ENCODE measurements around the gene VPS35L. TPM values are rescaled to one million over a fixed set of nuclear protein-coding genes. Genes with fewer than 3 reads are reported as not detected.

Gene VPS35L
- polyA plus RNA-seq, 3 donors from 2014 or later: 32.4 to 49.6 (median 46.6) TPM

- peaks cover 24 to 25% of the 10 kb centered on the region in 2 donors for H3K4me1 Mint-ChIP-seq
- peak overlapping the region in 1 of 6 donors; percentile 34 for H3K27ac Mint-ChIP-seq
- DNase-seq: no peak
- no peak overlapping the region for H3K4me3 Mint-ChIP-seq
- no peaks in the 10 kb centered on the region for H3K9me3 Mint-ChIP-seq
- H3K36me3 Mint-ChIP-seq: peaks cover 8 to 42% (median 22%) of the 10 kb centered on the region in 3 donors
- peaks cover 0 to 1% (median 0%) of the 10 kb centered on the region in 3 donors for H3K27me3 Mint-ChIP-seq (ENCODE audit: low read depth in 3 of 3)
Measured at GRCh38 chr16:19700319-19700781, 144.8 kb downstream of the VPS35L start.

- H3K4me1 Mint-ChIP-seq: peaks cover 20% of the 10 kb centered on the region in 2 donors
- no peak overlapping the region for H3K27ac Mint-ChIP-seq
- no peak overlapping the region for H3K4me3 Mint-ChIP-seq
- H3K36me3 Mint-ChIP-seq: peaks cover 8 to 45% (median 22%) of the 10 kb centered on the region in 3 donors
- H3K27me3 Mint-ChIP-seq (ENCODE audit: low read depth in 3 of 3): peaks cover 0 to 1% (median 0%) of the 10 kb centered on the region in 3 donors
- DNase-seq: no peak
- no peaks in the 10 kb centered on the region for H3K9me3 Mint-ChIP-seq
Measured at GRCh38 chr16:19701091-19701490, 145.6 kb downstream of the VPS35L start.

- H3K36me3 Mint-ChIP-seq: peaks cover 4 to 47% (median 20%) of the 10 kb centered on the region in 3 donors
- peaks cover 0 to 1% (median 0%) of the 10 kb centered on the region in 3 donors for H3K27me3 Mint-ChIP-seq (ENCODE audit: low read depth in 3 of 3)
- peaks cover under 1 to 2% of the 10 kb centered on the region in 2 donors for H3K4me1 Mint-ChIP-seq
- H3K9me3 Mint-ChIP-seq: no peaks in the 10 kb centered on the region
- H3K27ac Mint-ChIP-seq: peak overlapping the region in 2 of 6 donors; percentile 15 to 40
- no peak overlapping the region for H3K4me3 Mint-ChIP-seq
- DNase-seq: no peak
Measured at GRCh38 chr16:19703172-19703889, 147.8 kb downstream of the VPS35L start.

GRCh38 chr16:19704321-19705145, 149.0 kb downstream of the VPS35L start:
- peaks cover 0 to 3% (median 0%) of the 10 kb centered on the region in 3 donors for H3K27me3 Mint-ChIP-seq (ENCODE audit: low read depth in 3 of 3)
- peaks cover 8 to 44% (median 22%) of the 10 kb centered on the region in 3 donors for H3K36me3 Mint-ChIP-seq
- no peak for DNase-seq
- no peaks in the 10 kb centered on the region for H3K9me3 Mint-ChIP-seq
- H3K4me1 Mint-ChIP-seq: no peaks in the 10 kb centered on the region
- no peak overlapping the region for H3K27ac Mint-ChIP-seq
- no peak overlapping the region for H3K4me3 Mint-ChIP-seq

- no peaks in the 10 kb centered on the region for H3K4me1 Mint-ChIP-seq
- peaks cover 12 to 46% (median 24%) of the 10 kb centered on the region in 3 donors for H3K36me3 Mint-ChIP-seq
- no peaks in the 10 kb centered on the region for H3K9me3 Mint-ChIP-seq
- no peak overlapping the region for H3K4me3 Mint-ChIP-seq
- no peak for DNase-seq
- H3K27me3 Mint-ChIP-seq (ENCODE audit: low read depth in 3 of 3): peaks cover 0 to 3% (median 1%) of the 10 kb centered on the region in 3 donors
- no peak overlapping the region for H3K27ac Mint-ChIP-seq
Measured at GRCh38 chr16:19705146-19705501, 149.6 kb downstream of the VPS35L start.

- Mint-ChIP-seq H3K4me3 (no peak overlapping the region), H3K36me3 (peaks cover 12 to 40% (median 19%) of the 10 kb centered on the region in 3 donors), H3K27ac (no peak overlapping the region), H3K4me1 (no peaks in the 10 kb centered on the region), H3K9me3 (no peaks in the 10 kb centered on the region), H3K27me3 (ENCODE audit: low read depth in 3 of 3) (peaks cover 0 to 3% (median 1%) of the 10 kb centered on the region in 3 donors)
- no peak for DNase-seq
Measured at GRCh38 chr16:19705843-19706242, 150.3 kb downstream of the VPS35L start.

- DNase-seq: no peak
- Mint-ChIP-seq H3K9me3 (no peaks in the 10 kb centered on the region), H3K36me3 (peaks cover 15 to 41% (median 19%) of the 10 kb centered on the region in 3 donors), H3K4me3 (no peak overlapping the region), H3K27me3 (ENCODE audit: low read depth in 3 of 3) (peaks cover 0 to 3% (median 1%) of the 10 kb centered on the region in 3 donors), H3K4me1 (no peaks in the 10 kb centered on the region), H3K27ac (no peak overlapping the region)
Measured at GRCh38 chr16:19706846-19707245, 151.3 kb downstream of the VPS35L start.

GRCh38 chr16:19707569-19708295, 152.2 kb downstream of the VPS35L start:
- H3K27ac Mint-ChIP-seq: no peak overlapping the region
- no peaks in the 10 kb centered on the region for H3K4me1 Mint-ChIP-seq
- no peak for DNase-seq
- peaks cover 0 to 3% (median 1%) of the 10 kb centered on the region in 3 donors for H3K27me3 Mint-ChIP-seq (ENCODE audit: low read depth in 3 of 3)
- no peaks in the 10 kb centered on the region for H3K9me3 Mint-ChIP-seq
- peaks cover 15 to 37% (median 16%) of the 10 kb centered on the region in 3 donors for H3K36me3 Mint-ChIP-seq
- H3K4me3 Mint-ChIP-seq: no peak overlapping the region

GRCh38 chr16:19708296-19709205, 153.0 kb downstream of the VPS35L start:
- Mint-ChIP-seq H3K4me1 (no peaks in the 10 kb centered on the region), H3K9me3 (no peaks in the 10 kb centered on the region), H3K4me3 (no peak overlapping the region), H3K27ac (no peak overlapping the region), H3K36me3 (peaks cover 11 to 35% (median 15%) of the 10 kb centered on the region in 3 donors), H3K27me3 (ENCODE audit: low read depth in 3 of 3) (peaks cover 0 to 4% (median 3%) of the 10 kb centered on the region in 3 donors)
- DNase-seq: no peak

GRCh38 chr16:19709381-19710136, 154.1 kb downstream of the VPS35L start:
- H3K9me3 Mint-ChIP-seq: no peaks in the 10 kb centered on the region
- H3K36me3 Mint-ChIP-seq: peaks cover 14 to 35% (median 19%) of the 10 kb centered on the region in 3 donors
- H3K4me3 Mint-ChIP-seq: no peak overlapping the region
- no peak overlapping the region for H3K27ac Mint-ChIP-seq
- H3K27me3 Mint-ChIP-seq (ENCODE audit: low read depth in 3 of 3): peaks cover 0 to 4% (median 3%) of the 10 kb centered on the region in 3 donors
- no peak for DNase-seq
- H3K4me1 Mint-ChIP-seq: no peaks in the 10 kb centered on the region

GRCh38 chr16:19710191-19710908, 154.8 kb downstream of the VPS35L start:
- H3K4me3 Mint-ChIP-seq: no peak overlapping the region
- H3K27me3 Mint-ChIP-seq (ENCODE audit: low read depth in 3 of 3): peaks cover 0 to 4% (median 3%) of the 10 kb centered on the region in 3 donors
- DNase-seq: no peak
- H3K9me3 Mint-ChIP-seq: no peaks in the 10 kb centered on the region
- no peak overlapping the region for H3K27ac Mint-ChIP-seq
- peaks cover 17 to 33% (median 23%) of the 10 kb centered on the region in 3 donors for H3K36me3 Mint-ChIP-seq
- H3K4me1 Mint-ChIP-seq: no peaks in the 10 kb centered on the region
